ENCODE results near the gene RPS3. TPM values are rescaled to one million over a fixed set of nuclear protein-coding genes. Genes with fewer than 3 reads are reported as not detected.

RPS3 gene
- polyA plus RNA-seq, 1 of the 3 experiments (the other 2 are of a cell fraction) = 4,540 TPM

DNA sequence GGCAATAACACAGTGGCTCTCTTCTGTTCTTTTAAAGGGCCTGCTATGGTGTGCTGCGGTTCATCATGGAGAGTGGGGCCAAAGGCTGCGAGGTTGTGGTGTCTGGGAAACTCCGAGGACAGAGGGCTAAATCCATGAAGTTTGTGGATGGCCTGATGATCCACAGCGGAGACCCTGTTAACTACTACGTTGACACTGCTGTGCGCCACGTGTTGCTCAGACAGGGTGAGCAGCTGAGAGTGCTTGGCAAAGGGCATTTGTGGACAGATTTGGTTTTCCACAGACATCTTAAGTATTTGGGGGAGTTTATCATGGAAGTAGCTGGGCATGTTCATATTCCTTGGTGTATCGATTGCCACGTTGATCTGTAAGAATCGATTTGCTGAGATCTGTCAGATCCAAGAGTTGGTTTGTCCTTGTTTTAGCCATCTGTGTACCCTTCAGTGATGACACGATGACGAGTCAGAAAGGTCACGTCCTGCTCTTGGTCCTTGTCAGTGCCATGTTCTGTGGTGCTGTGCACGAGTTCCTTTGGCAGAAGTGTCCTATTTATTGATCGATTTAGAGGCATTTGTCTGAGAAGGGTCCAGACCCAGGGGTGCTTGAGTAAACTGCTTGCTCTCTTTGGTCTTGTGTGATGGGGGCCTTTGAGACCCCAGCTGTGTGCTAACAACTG, 4.8 kb downstream of the RPS3 start:
- H4K20me1 ChIP-seq (ENCODE audit: insufficient read depth) = peaks cover 91% of the 10 kb centered on the region
- no peaks in the 10 kb centered on the region for H3K9me2 ChIP-seq
- no peak overlapping the region for H2AFZ ChIP-seq (ENCODE audit: low read depth)
- H3K36me3 ChIP-seq (replicated peaks in 1 of 2; ENCODE audit: control insufficient read depth in 1 of 2, insufficient read depth in 2 of 2, low read length in 1 of 2) = peaks cover 67 to 78% of the 10 kb centered on the region in 2 experiments
- peaks cover 53% of the 10 kb centered on the region for H3F3A ChIP-seq (replicated peaks; ENCODE audit: insufficient read depth)
- no peaks in the 10 kb centered on the region for H3K27me3 ChIP-seq (ENCODE audit: insufficient read depth)
- no peak for TF ChIP-seq FOSL2 (IDR thresholded peaks at IDR 0.05; ENCODE audit: borderline replicate concordance, low read depth)
- TF ChIP-seq EZH2phosphoT487 (IDR thresholded peaks at IDR 0.05; ENCODE audit: borderline replicate concordance, low read depth) = no peak
- TF ChIP-seq USF1 (IDR thresholded peaks at IDR 0.05; ENCODE audit: borderline replicate concordance, low read depth) = no peak
- TF ChIP-seq RFX5 (IDR thresholded peaks at IDR 0.05; ENCODE audit: low read length) = no peak
- TF ChIP-seq EP300 (IDR thresholded peaks at IDR 0.05; ENCODE audit: borderline replicate concordance in 1 of 2, low read depth in 1 of 2, low read length in 1 of 2) = no peak
- TF ChIP-seq, protein P1, sequence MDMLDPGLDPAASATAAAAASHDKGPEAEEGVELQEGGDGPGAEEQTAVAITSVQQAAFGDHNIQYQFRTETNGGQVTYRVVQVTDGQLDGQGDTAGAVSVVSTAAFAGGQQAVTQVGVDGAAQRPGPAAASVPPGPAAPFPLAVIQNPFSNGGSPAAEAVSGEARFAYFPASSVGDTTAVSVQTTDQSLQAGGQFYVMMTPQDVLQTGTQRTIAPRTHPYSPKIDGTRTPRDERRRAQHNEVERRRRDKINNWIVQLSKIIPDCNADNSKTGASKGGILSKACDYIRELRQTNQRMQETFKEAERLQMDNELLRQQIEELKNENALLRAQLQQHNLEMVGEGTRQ (IDR thresholded peaks at IDR 0.05; ENCODE audit: borderline replicate concordance, low read depth, low read length) = no peak
- no peak for TF ChIP-seq ELF1 (IDR thresholded peaks at IDR 0.05)
- no peak for TF ChIP-seq MXI1 (IDR thresholded peaks at IDR 0.05; ENCODE audit: low read depth, low read length)
- no peak for TF ChIP-seq GABPA (IDR thresholded peaks at IDR 0.05; ENCODE audit: low read depth)
- TF ChIP-seq IRF3 (IDR thresholded peaks at IDR 0.05; ENCODE audit: low read depth, low read length) = no peak
- TF ChIP-seq RAD21 (IDR thresholded peaks at IDR 0.05; ENCODE audit: low read length) = no peak
- TF ChIP-seq, protein P2, sequence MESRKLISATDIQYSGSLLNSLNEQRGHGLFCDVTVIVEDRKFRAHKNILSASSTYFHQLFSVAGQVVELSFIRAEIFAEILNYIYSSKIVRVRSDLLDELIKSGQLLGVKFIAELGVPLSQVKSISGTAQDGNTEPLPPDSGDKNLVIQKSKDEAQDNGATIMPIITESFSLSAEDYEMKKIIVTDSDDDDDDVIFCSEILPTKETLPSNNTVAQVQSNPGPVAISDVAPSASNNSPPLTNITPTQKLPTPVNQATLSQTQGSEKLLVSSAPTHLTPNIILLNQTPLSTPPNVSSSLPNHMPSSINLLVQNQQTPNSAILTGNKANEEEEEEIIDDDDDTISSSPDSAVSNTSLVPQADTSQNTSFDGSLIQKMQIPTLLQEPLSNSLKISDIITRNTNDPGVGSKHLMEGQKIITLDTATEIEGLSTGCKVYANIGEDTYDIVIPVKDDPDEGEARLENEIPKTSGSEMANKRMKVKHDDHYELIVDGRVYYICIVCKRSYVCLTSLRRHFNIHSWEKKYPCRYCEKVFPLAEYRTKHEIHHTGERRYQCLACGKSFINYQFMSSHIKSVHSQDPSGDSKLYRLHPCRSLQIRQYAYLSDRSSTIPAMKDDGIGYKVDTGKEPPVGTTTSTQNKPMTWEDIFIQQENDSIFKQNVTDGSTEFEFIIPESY (IDR thresholded peaks at IDR 0.05; ENCODE audit: borderline replicate concordance, low read depth) = no peak
- TF ChIP-seq PBX3 (IDR thresholded peaks at IDR 0.05) = no peak
- TF ChIP-seq MEF2A (IDR thresholded peaks at IDR 0.05; ENCODE audit: borderline replicate concordance, low read depth) = no peak
- TF ChIP-seq NFIC (IDR thresholded peaks at IDR 0.05; ENCODE audit: borderline replicate concordance) = no peak
- 0 out of 2 replicates have a peak overlapping the region, but pooled peaks have one; percentile 75 for H3K4me2 ChIP-seq
- peak overlapping the region; percentile 3 to 6; a peak in 3 of 4 replicates for H3K27ac ChIP-seq (ENCODE audit: low read depth in 2 of 2, low read length in 1 of 2)
- 75% methylated on average over 14 of the region's 15 CpGs for WGBS (ENCODE audit: low lambda C conversion rate)
- H3K4me1 ChIP-seq (ENCODE audit: control insufficient read depth in 1 of 2, insufficient read depth in 2 of 2, low read depth in 1 of 2, low read length in 1 of 2) = peaks cover 22 to 45% of the 10 kb centered on the region in 2 experiments
- peaks cover 96% of the 10 kb centered on the region for H3K79me2 ChIP-seq (ENCODE audit: insufficient read depth)
- H3K4me3 ChIP-seq (ENCODE audit: low read depth in 2 of 2, low read length in 1 of 2) = no peak overlapping the region
- CTCF ChIA-PET = interaction anchor here (0.7 to 2.8 kb wide), 4 partner anchors 16 to 127 kb away, joined by 3 to 18 read pairs (median 4); no protein-coding TSS in a partner anchor
- H3K9ac ChIP-seq = 0 out of 2 replicates have a peak overlapping the region, but pooled peaks have one; percentile 7
- no peaks in the 10 kb centered on the region for H3K9me3 ChIP-seq
- DNase-seq = no peak
- POLR2A ChIA-PET = interaction anchor here (1.1 to 1.4 kb wide), 2 partner anchors 17 to 24 kb away, joined by 3 to 4 read pairs; no protein-coding TSS in a partner anchor
